Measurements from ENCODE around the gene EXOSC7. TPM values are rescaled to one million over a fixed set of nuclear protein-coding genes. Genes with fewer than 3 reads are reported as not detected.

The EXOSC7 gene
- total RNA-seq, 1 experiment from 2014 or later = 70.9 TPM

DNA sequence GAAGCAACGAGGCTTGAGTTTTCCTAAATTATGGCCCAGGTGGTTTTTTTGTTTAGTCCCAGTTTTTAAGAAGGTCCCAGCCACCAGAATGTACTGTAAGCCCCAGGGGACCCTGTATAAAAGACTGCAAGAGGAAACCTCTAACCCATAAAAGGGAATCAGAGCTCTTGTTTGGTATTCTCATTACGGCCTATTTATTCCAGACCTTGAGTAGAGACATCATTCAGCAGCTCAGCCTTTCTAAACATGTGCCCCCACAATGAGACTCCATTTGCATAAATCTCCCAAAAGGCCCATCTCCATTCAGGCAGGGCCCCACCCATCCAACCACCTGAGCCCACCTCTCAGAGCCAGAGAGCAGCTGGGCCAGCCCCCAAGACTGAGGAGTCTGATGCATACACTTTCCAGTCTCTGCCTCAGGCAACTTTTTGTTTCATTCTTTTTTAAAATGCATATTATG lies 25.7 kb upstream of the EXOSC7 start:
- TF ChIP-seq, protein P1, sequence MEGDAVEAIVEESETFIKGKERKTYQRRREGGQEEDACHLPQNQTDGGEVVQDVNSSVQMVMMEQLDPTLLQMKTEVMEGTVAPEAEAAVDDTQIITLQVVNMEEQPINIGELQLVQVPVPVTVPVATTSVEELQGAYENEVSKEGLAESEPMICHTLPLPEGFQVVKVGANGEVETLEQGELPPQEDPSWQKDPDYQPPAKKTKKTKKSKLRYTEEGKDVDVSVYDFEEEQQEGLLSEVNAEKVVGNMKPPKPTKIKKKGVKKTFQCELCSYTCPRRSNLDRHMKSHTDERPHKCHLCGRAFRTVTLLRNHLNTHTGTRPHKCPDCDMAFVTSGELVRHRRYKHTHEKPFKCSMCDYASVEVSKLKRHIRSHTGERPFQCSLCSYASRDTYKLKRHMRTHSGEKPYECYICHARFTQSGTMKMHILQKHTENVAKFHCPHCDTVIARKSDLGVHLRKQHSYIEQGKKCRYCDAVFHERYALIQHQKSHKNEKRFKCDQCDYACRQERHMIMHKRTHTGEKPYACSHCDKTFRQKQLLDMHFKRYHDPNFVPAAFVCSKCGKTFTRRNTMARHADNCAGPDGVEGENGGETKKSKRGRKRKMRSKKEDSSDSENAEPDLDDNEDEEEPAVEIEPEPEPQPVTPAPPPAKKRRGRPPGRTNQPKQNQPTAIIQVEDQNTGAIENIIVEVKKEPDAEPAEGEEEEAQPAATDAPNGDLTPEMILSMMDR (IDR thresholded peaks at IDR 0.05; ENCODE audit: insufficient read depth in 1 of 2, low read depth in 1 of 2, low read length in 1 of 2, severe bottlenecking in 1 of 2, unreplicated experiment in 1 of 2) = no peak
- DNase-seq = no peak
- H3K4me1 ChIP-seq = no peaks in the 10 kb centered on the region
- no TSS peak for BruUV-seq (replicated peaks)
- intact Hi-C loops (cut with micrococcal nuclease; ENCODE audit: unreplicated experiment) = no loop called here
- no peaks in the 10 kb centered on the region; the same call in 1 of the 2 replicates for H3K36me3 ChIP-seq (ENCODE audit: control insufficient read depth, insufficient read depth, low read length)
- ChIA-PET CTCF (no interaction called here), POLR2A (no interaction called here)
- H3K4me3 ChIP-seq (ENCODE audit: low read depth, low read length) = no peak overlapping the region
- no peak overlapping the region for H3K4me3 Mint-ChIP-seq (ENCODE audit: unreplicated experiment)
- no peaks in the 10 kb centered on the region for H3K4me1 Mint-ChIP-seq (ENCODE audit: low read depth, unreplicated experiment)
- no peaks in the 10 kb centered on the region for H3K27me3 ChIP-seq (replicated peaks; ENCODE audit: control insufficient read depth, insufficient read depth, low read length)
- no peaks in the 10 kb centered on the region for H3K27me3 Mint-ChIP-seq (ENCODE audit: insufficient read depth, unreplicated experiment)
- no peak overlapping the region for H3K27ac Mint-ChIP-seq (ENCODE audit: unreplicated experiment)
- no peaks in the 10 kb centered on the region for H3K9me3 ChIP-seq
- H3K9me3 Mint-ChIP-seq (ENCODE audit: unreplicated experiment) = no peaks in the 10 kb centered on the region
- H3K36me3 Mint-ChIP-seq (ENCODE audit: insufficient read depth, unreplicated experiment) = no peaks in the 10 kb centered on the region

DNA sequence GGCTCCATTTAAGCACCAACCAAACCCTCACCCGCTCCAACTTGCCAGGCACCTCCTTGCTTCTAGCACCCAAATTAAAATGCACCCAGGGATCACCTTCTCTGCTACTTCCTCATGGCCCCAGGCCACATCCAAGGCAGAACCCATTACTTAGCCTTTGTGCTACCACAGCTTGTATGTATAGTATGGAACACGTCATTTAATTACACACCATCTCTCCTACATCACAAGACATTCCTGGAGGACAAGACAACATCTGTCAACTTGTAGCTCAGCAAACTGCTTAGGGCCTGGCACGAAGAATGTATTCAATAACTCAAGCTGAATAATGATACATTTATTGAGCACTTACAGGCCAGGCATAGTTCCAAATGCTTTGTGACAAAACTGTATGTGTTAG lies 23.4 kb upstream of the EXOSC7 start:
- Histone ChIP-seq H3K4me3 (ENCODE audit: low read depth, low read length) (no peak overlapping the region), H3K4me1 (no peaks in the 10 kb centered on the region), H3K36me3 (ENCODE audit: control insufficient read depth, insufficient read depth, low read length) (no peaks in the 10 kb centered on the region; the same call in 1 of the 2 replicates), H3K9me3 (no peaks in the 10 kb centered on the region), H3K27me3 (replicated peaks; ENCODE audit: control insufficient read depth, insufficient read depth, low read length) (no peaks in the 10 kb centered on the region)
- TF ChIP-seq, protein P1 (IDR thresholded peaks at IDR 0.05; ENCODE audit: insufficient read depth in 1 of 2, low read depth in 1 of 2, low read length in 1 of 2, severe bottlenecking in 1 of 2, unreplicated experiment in 1 of 2) = no peak
- Mint-ChIP-seq H3K36me3 (ENCODE audit: insufficient read depth, unreplicated experiment) (peaks cover 10% of the 10 kb centered on the region), H3K9me3 (ENCODE audit: unreplicated experiment) (no peaks in the 10 kb centered on the region), H3K4me3 (ENCODE audit: unreplicated experiment) (no peak overlapping the region), H3K27me3 (ENCODE audit: insufficient read depth, unreplicated experiment) (no peaks in the 10 kb centered on the region), H3K4me1 (ENCODE audit: low read depth, unreplicated experiment) (no peaks in the 10 kb centered on the region), H3K27ac (ENCODE audit: unreplicated experiment) (no peak overlapping the region)
- ChIA-PET CTCF (no interaction called here), POLR2A (no interaction called here)
- intact Hi-C loops (cut with micrococcal nuclease; ENCODE audit: unreplicated experiment) = no loop called here
- BruUV-seq (replicated peaks) = no TSS peak
- DNase-seq = no peak

DNA sequence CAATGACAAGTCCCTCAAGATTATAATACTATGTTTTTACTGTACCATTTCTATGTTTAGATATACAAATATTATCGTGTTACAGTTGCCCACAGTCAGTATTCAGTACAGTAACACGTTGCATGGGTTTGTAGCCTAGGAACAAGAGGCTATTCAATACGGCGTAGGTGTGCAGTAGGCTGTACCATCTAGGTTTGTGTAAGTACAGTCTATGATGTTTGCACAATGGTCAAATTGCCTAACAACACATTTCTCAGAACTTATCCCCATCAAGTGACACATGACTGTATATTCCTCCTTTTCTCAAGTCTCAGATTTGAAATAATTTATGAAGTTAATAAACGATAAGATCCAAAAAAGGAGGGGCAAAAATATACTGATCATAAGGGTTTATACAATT lies 21.7 kb upstream of the EXOSC7 start:
- Histone ChIP-seq H3K36me3 (ENCODE audit: control insufficient read depth, insufficient read depth, low read length) (no peaks in the 10 kb centered on the region; the same call in 1 of the 2 replicates), H3K4me3 (ENCODE audit: low read depth, low read length) (no peak overlapping the region), H3K4me1 (no peaks in the 10 kb centered on the region), H3K9me3 (no peaks in the 10 kb centered on the region), H3K27me3 (replicated peaks; ENCODE audit: control insufficient read depth, insufficient read depth, low read length) (no peaks in the 10 kb centered on the region)
- intact Hi-C loops (cut with micrococcal nuclease; ENCODE audit: unreplicated experiment) = no loop called here
- no peaks in the 10 kb centered on the region for H3K9me3 Mint-ChIP-seq (ENCODE audit: unreplicated experiment)
- H3K36me3 Mint-ChIP-seq (ENCODE audit: insufficient read depth, unreplicated experiment) = peaks cover 11% of the 10 kb centered on the region
- ChIA-PET CTCF (no interaction called here), POLR2A (no interaction called here)
- H3K4me1 Mint-ChIP-seq (ENCODE audit: low read depth, unreplicated experiment) = no peaks in the 10 kb centered on the region
- no TSS peak for BruUV-seq (replicated peaks)
- H3K27me3 Mint-ChIP-seq (ENCODE audit: insufficient read depth, unreplicated experiment) = no peaks in the 10 kb centered on the region
- H3K4me3 Mint-ChIP-seq (ENCODE audit: unreplicated experiment) = no peak overlapping the region
- no peak overlapping the region for H3K27ac Mint-ChIP-seq (ENCODE audit: unreplicated experiment)
- DNase-seq = no peak
- TF ChIP-seq, protein P1 (IDR thresholded peaks at IDR 0.05; ENCODE audit: insufficient read depth in 1 of 2, low read depth in 1 of 2, low read length in 1 of 2, severe bottlenecking in 1 of 2, unreplicated experiment in 1 of 2) = no peak

Measured in Caco-2 (cell line).